ENCODE results near the gene C1RL. TPM values are rescaled to one million over a fixed set of nuclear protein-coding genes. Genes with fewer than 3 reads are reported as not detected.
A peak's percentile ranks its signal among the peaks of the same experiment; 100 is the strongest.
"Not testable (repeated sequence)": the region's sequence is repeated elsewhere in the genome, so short reads cannot be mapped to it uniquely, and the experiment has no call there.

Gene C1RL
- total RNA-seq, 2 donors from 2014 or later, result 126 to 134 TPM

DNA sequence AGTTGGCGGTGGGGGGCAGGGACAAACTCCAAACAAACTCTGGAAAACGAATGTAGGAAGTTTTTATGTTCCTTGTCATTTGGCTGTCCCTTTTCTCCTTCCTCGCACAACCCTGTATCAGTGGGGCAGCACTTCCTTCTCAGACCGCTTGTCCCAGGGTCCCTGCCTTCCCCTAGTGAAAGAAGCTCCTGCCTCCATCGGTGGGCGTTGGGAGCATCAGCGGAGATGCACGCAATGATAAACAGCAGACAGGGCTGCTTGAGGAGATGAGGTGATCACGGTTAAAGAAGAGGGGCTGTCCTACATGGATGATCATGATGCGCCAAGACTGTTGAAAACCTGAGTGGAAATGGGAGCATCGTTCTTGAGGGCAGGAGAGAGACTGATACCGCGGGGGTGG lies 47.9 kb downstream of the C1RL start:
- ATAC-seq (ENCODE audit: insufficient number of reproducible peaks, low FRiP score, low read depth), result no peak
- peaks cover 12 to 24% of the 10 kb centered on the region in 2 donors for H3K4me1 ChIP-seq (ENCODE audit: control insufficient read depth in 1 of 2, low read depth in 2 of 2)

DNA sequence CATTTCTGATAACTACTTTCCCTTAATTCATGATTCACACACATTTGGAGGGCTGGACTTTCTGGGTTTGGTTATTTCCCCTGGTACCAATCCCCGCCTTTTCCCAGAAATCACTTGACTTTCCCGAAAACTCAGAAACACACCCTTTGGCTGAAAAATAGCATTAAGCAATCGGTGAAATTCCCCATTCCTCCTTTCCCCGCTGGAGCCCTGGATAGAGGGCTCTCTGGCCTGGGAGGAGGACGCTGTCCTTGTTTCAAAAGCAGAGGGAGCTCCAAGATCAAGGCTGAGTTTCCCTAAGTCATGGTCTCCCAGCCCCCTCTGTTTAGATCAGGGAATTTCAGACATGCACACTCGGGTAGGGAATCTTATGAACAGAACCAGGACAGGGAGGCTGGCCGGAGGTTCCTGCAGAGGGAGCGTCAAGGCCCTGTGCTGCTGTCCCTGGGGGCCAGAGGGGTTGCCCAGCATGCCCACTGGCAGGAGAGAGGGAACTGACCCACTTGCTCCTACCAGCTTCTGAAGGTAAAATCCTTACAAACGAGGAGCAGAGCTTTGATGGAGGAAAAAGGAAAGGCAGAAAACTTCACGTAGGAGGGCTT lies 48.6 kb downstream of the C1RL start, which contains the start of gene C1S:
Gene C1S (plus strand): TSS at position 366 of the 602 bp plus-strand sequence. CDS start 1,195 bp downstream, outside the sequence.
- DNase-seq (ENCODE audit: low spot score), result peak; percentile 68
- peak; percentile 98 for ATAC-seq (ENCODE audit: insufficient number of reproducible peaks, low FRiP score, low read depth)

More for the DNA sequence above, 47.9 kb downstream of the C1RL start:
- peaks cover 17% of the 10 kb centered on the region for H3K36me3 ChIP-seq
- H3K27me3 ChIP-seq (replicated peaks; ENCODE audit: insufficient read depth), result no peaks in the 10 kb centered on the region
- no peak for DNase-seq (ENCODE audit: low spot score)
- TF ChIP-seq, protein P1, sequence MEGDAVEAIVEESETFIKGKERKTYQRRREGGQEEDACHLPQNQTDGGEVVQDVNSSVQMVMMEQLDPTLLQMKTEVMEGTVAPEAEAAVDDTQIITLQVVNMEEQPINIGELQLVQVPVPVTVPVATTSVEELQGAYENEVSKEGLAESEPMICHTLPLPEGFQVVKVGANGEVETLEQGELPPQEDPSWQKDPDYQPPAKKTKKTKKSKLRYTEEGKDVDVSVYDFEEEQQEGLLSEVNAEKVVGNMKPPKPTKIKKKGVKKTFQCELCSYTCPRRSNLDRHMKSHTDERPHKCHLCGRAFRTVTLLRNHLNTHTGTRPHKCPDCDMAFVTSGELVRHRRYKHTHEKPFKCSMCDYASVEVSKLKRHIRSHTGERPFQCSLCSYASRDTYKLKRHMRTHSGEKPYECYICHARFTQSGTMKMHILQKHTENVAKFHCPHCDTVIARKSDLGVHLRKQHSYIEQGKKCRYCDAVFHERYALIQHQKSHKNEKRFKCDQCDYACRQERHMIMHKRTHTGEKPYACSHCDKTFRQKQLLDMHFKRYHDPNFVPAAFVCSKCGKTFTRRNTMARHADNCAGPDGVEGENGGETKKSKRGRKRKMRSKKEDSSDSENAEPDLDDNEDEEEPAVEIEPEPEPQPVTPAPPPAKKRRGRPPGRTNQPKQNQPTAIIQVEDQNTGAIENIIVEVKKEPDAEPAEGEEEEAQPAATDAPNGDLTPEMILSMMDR (IDR thresholded peaks at IDR 0.05), result no peak
- no peaks in the 10 kb centered on the region for H3K9me3 ChIP-seq
- peak overlapping the region; percentile 69 for H3K4me3 ChIP-seq
- H3K27ac ChIP-seq, result peak overlapping the region; percentile 71 to 74

DNA sequence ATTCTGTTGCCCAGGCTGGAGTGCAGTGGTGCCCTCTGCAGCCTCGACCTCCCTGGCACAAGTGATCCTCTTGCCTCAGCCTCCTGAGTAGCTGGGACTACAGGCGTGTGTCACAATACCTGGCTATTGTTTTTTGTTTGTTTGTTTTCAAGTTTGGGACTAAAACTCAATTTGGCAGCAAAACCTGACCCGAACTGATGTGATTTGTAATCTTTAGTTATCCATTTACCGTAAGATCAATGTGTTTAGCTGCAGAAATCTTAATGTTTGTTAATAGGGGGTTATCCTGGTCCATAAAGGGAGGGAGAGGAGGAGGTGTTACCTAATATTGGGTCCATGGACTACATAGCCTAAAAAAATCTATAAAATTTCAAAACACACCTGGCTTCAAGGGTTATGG lies 49.2 kb downstream of the C1RL start:
- DNase-seq (ENCODE audit: low spot score), result no peak
- Histone ChIP-seq H3K27me3 (replicated peaks; ENCODE audit: insufficient read depth) (no peaks in the 10 kb centered on the region), H3K4me3 (peak overlapping the region; percentile 9), H3K27ac (peak overlapping the region; percentile 64 to 74), H3K9me3 (no peaks in the 10 kb centered on the region), H3K4me1 (ENCODE audit: control insufficient read depth in 1 of 2, low read depth in 2 of 2) (peaks cover 12 to 24% of the 10 kb centered on the region in 2 donors), H3K36me3 (peaks cover 7% of the 10 kb centered on the region)
- TF ChIP-seq, protein P1 (IDR thresholded peaks at IDR 0.05), result no peak
- no peak for ATAC-seq (ENCODE audit: insufficient number of reproducible peaks, low FRiP score, low read depth)

More for the DNA sequence above, 48.6 kb downstream of the C1RL start, which contains the start of gene C1S:
- TF ChIP-seq, protein P1 (IDR thresholded peaks at IDR 0.05), result peak; percentile 73
- Histone ChIP-seq H3K27ac (peak within 1 kb of the TSS; percentile 71 to 74), H3K27me3 (replicated peaks; ENCODE audit: insufficient read depth) (no peaks in the 10 kb centered on the region), H3K36me3 (peaks cover 11% of the 10 kb centered on the region), H3K4me3 (peak within 1 kb of the TSS; percentile 69), H3K4me1 (ENCODE audit: control insufficient read depth in 1 of 2, low read depth in 2 of 2) (peaks cover 12 to 24% of the 10 kb centered on the region in 2 donors), H3K9me3 (no peaks in the 10 kb centered on the region)

DNA sequence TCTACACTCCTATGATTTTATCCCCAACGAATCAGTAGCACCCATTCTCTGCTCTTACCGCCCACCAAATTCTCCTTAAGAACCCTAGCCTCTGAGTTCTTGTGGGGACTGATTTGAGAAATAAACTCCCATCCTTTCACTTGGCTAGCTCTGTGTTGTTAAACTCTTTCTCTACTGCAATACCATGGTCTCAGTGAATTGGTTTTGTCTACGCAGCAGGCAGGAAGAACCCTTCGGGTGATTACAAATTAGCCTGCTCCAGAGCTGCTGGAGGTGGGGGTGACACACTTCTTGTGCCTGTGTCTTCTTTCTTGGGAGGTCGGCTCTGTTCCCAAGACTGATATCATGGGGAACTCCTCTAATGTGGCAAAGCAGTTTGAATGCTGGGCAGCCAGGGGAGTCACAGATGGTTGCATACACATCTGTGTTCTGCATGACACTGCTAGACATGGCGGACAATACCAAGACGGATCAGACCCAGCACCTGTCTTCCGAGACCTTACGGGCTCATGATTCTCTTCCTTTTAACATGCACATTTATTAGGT lies 50.1 kb downstream of the C1RL start:
- H3K9me3 ChIP-seq, result no peaks in the 10 kb centered on the region
- no peak overlapping the region for H3K4me3 ChIP-seq
- H3K4me1 ChIP-seq (ENCODE audit: control insufficient read depth in 1 of 2, low read depth in 2 of 2), result peaks cover 11 to 24% of the 10 kb centered on the region in 2 donors
- no peak for ATAC-seq (ENCODE audit: insufficient number of reproducible peaks, low FRiP score, low read depth)
- TF ChIP-seq, protein P1 (IDR thresholded peaks at IDR 0.05), result no peak
- peaks cover 1% of the 10 kb centered on the region for H3K36me3 ChIP-seq
- H3K27me3 ChIP-seq (replicated peaks; ENCODE audit: insufficient read depth), result no peaks in the 10 kb centered on the region
- no peak overlapping the region for H3K27ac ChIP-seq
- DNase-seq (ENCODE audit: low spot score), result no peak

DNA sequence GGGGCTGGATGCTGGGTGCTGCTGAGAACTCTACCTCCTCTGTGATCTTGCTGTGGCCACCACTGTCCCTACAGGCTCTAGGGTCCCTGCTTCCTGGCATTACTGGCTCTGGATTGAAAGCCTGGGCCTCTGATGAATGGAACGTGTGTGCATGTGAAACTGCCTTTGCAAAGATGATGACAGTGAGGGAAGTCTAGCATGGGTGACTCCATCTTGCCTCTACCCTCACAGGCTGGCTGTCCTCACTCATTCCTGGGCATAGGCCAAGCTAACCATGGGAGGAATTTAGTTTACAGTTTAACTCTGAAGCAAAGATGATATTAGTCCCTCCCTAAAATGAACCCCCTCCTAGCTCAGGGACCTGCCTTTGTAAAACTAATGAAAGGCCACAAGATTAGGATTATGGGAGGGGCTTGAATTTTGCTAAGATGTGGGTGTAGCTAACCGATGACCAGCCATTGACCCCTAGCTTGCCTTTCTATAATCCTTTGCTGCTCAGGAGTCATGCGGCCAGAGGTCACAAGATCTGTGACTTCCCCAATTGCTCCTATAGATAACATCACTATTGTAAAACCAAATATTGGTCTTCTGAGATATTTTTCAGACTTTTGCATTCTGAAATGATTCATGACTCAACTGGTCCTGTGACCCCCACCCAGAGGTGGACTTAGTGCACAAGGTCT lies 50.7 kb downstream of the C1RL start:
- TF ChIP-seq, protein P1 (IDR thresholded peaks at IDR 0.05), result no peak
- DNase-seq (ENCODE audit: low spot score), result no peak
- Histone ChIP-seq H3K36me3 (no peaks in the 10 kb centered on the region), H3K27me3 (replicated peaks; ENCODE audit: insufficient read depth) (no peaks in the 10 kb centered on the region), H3K4me1 (ENCODE audit: control insufficient read depth in 1 of 2, low read depth in 2 of 2) (peaks cover 9 to 24% of the 10 kb centered on the region in 2 donors), H3K9me3 (no peaks in the 10 kb centered on the region), H3K27ac (no peak overlapping the region), H3K4me3 (no peak overlapping the region)
- ATAC-seq (ENCODE audit: insufficient number of reproducible peaks, low FRiP score, low read depth), result no peak

DNA sequence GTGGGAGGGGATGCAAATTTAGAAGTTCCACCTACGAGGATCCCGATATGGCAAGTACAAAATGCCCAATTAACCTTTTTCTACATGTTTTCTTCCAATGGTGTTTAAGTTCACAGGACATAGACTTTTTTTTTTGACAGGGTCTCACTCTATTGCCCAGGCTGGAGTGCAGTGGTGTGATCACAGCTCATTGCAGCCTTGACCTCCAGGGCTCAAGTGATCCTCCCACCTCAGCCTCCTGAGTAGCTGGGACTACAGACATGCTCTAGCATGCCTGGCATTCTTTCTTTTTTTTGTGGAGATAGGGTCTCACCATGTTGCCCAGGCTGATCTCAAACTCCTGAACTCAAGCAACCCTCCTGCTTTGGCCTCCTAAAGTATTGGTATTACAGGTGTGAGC lies 53.3 kb downstream of the C1RL start:
- not testable (repeated sequence) for H3K27ac ChIP-seq; H3K4me3 ChIP-seq; H3K27me3 ChIP-seq (replicated peaks; ENCODE audit: insufficient read depth); H3K9me3 ChIP-seq; H3K4me1 ChIP-seq (ENCODE audit: control insufficient read depth in 1 of 2, low read depth in 2 of 2); ATAC-seq (ENCODE audit: insufficient number of reproducible peaks, low FRiP score, low read depth); H3K36me3 ChIP-seq; DNase-seq (ENCODE audit: low spot score)
